Esophagus squamous epithelium (tissue), 5 donors: ENCODE data around the gene PKIG. TPM values are rescaled to one million over a fixed set of nuclear protein-coding genes. Genes with fewer than 3 reads are reported as not detected.

Experiments
- DNase-seq: peaks from one replicate; lab custom pipeline; 2025; lab: John Stamatoyannopoulos, UW
- H3K27ac ChIP-seq, 4 donors: fragments of 200-600 bp; sonication (generic); one replicate each; pipeline ENCODE4 v1.5.1; 2016 to 2019; ENCODE audit warnings: mild to moderate bottlenecking in 1 of 4
- H3K27me3 ChIP-seq, 4 donors: fragments of 200-600 bp; sonication (generic); 1 replicate in 3 of 4; 2 replicates in 1 of 4; pipeline versions ENCODE4 v1.5.1 to v1.6.0; 2017 to 2021; ENCODE audit warnings: antibody characterized with exemption in 1 of 4
- H3K36me3 ChIP-seq, 3 donors: fragments of 200-600 bp; sonication (generic); one replicate each; pipeline ENCODE4 v1.5.1; 2016 to 2019
- H3K4me1 ChIP-seq, 3 donors: fragments of 200-600 bp; sonication (generic); one replicate each; pipeline ENCODE4 v1.5.1; 2017 to 2019
- H3K4me3 ChIP-seq, 4 donors: fragments of 200-600 bp; sonication (generic); 1 replicate in 3 of 4; 2 replicates in 1 of 4; pipeline ENCODE4 v1.5.1; 2016 to 2019; ENCODE audit warnings: mild to moderate bottlenecking in 2 of 4, moderate library complexity in 1 of 4
- H3K9me3 ChIP-seq, 3 donors: fragments of 200-600 bp; sonication (generic); one replicate each; pipeline ENCODE4 v1.5.1; 2016 to 2019
- POLR2A ChIP-seq, 4 donors: fragments of 450-650 bp; IDR thresholded peaks; one replicate each; pipeline ENCODE4 v1.6.1; 2017; ENCODE audit warnings: antibody characterized with exemption in 4 of 4, mild to moderate bottlenecking in 4 of 4, moderate library complexity in 3 of 4
- WGBS, 2 donors: methylation state at CpG; one replicate each; pipeline ENCODE4 v1.1.5; 2018; 5-methylcytosine and 5-hydroxymethylcytosine counted together
- intact Hi-C: fragments of 100-400 bp; cut with DNase I; formaldehyde crosslinking; loops from one replicate; pipeline ENCODE4 v1.15.0; 2022
- total RNA-seq, 4 donors: library from RNA; depleted of rRNA; stranded (reverse); fragments of >200 nt; gene quantifications; one replicate each; pipeline ENCODE4 v1.1.0, GENCODE V29; 2016
- TF ChIP-seq, protein P1 (sequence below), 6 experiments: fragments of 450-650 bp in 4 of 6; fragments of 200-600 bp in 2 of 6; sonication (generic) in 2 of 6; IDR thresholded peaks; one replicate each; pipeline ENCODE4 v1.5.1; 2016 to 2019; ENCODE audit warnings: antibody characterized with exemption in 6 of 6, mild to moderate bottlenecking in 4 of 6, moderate library complexity in 4 of 6
- donor health status: DM: yes; HTN: yes; CAD: no.

The PKIG gene
- total RNA-seq, 4 donors from 2014 or later: 11.0 to 80.1 (median 19.4) TPM

DNA sequence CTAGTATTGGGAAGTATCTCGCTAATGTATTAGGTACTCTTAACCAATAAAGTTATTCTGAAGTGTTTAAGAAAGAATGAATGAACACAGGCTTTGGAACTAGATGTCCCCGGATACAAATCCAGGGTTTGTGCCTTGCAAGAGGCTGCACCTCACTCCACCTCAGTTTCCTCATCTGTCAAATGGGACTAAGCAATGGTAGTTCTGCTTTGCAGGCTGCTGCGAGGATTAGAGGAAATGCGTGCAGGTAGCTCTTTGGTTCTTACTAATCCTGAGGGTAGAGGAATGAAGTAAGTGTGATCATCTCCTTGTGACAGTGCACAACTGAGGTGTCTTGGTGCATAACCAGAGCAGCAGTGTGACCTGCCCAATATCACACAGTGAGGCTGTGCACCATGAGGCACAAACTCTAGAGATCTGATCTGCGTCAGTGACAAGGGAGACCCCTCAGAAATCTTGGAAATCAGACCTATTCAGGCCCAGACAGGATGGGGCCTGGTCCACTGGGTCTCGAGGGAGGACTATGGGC, 42.4 kb downstream of the PKIG start:
- H3K4me1 ChIP-seq: no peaks in the 10 kb centered on the region
- intact Hi-C loops: no loop called here

DNA sequence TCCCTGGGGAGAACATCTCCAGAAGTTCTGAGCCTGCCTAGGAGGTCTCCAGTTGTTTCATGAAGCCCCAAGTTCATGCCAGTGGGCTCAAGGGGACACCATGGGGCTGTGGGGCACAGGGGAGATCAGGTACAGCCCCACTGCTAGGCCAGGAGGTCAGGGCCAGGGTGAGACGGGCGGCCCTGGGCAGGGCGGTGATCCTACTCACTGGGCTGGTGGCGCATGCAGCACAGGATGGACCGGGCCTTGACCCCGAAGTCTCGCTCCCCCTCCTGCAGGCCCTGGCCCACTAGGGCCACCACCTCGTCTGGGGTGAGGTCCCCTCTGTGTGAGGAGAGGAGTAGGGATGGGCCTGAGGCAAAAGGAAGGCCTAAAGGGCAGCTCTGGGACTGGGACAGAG, 43.0 kb downstream of the PKIG start:
- Histone ChIP-seq H3K27me3 (no peaks in the 10 kb centered on the region), H3K9me3 (peaks cover 0 to 10% (median 6%) of the 10 kb centered on the region in 3 donors), H3K4me1 (no peaks in the 10 kb centered on the region), H3K27ac (no peak overlapping the region), H3K36me3 (peaks cover 5 to 71% (median 7%) of the 10 kb centered on the region in 3 donors), H3K4me3 (no peak overlapping the region)
- no peak for DNase-seq
- intact Hi-C loops: no loop called here
- no CpG with 5 or more reads among the region's 8 CpGs for WGBS, 2 donors
- TF ChIP-seq, protein P1, sequence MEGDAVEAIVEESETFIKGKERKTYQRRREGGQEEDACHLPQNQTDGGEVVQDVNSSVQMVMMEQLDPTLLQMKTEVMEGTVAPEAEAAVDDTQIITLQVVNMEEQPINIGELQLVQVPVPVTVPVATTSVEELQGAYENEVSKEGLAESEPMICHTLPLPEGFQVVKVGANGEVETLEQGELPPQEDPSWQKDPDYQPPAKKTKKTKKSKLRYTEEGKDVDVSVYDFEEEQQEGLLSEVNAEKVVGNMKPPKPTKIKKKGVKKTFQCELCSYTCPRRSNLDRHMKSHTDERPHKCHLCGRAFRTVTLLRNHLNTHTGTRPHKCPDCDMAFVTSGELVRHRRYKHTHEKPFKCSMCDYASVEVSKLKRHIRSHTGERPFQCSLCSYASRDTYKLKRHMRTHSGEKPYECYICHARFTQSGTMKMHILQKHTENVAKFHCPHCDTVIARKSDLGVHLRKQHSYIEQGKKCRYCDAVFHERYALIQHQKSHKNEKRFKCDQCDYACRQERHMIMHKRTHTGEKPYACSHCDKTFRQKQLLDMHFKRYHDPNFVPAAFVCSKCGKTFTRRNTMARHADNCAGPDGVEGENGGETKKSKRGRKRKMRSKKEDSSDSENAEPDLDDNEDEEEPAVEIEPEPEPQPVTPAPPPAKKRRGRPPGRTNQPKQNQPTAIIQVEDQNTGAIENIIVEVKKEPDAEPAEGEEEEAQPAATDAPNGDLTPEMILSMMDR (IDR thresholded peaks at IDR 0.05): no peak
- TF ChIP-seq POLR2A (IDR thresholded peaks at IDR 0.05): no peak

More for the DNA sequence above, 42.4 kb downstream of the PKIG start:
- Histone ChIP-seq H3K9me3 (peaks cover 0 to 10% (median 6%) of the 10 kb centered on the region in 3 donors), H3K27ac (no peak overlapping the region), H3K4me3 (no peak overlapping the region), H3K27me3 (no peaks in the 10 kb centered on the region), H3K36me3 (peaks cover 7 to 77% (median 11%) of the 10 kb centered on the region in 3 donors)
- no peak for DNase-seq
- 89 to 94% methylated on average over 6 of the region's 6 CpGs for WGBS, 2 donors
- TF ChIP-seq, protein P1 (IDR thresholded peaks at IDR 0.05): no peak
- TF ChIP-seq POLR2A (IDR thresholded peaks at IDR 0.05): no peak

- Histone ChIP-seq H3K4me3 (no peak overlapping the region), H3K36me3 (peaks cover 0 to 62% (median 7%) of the 10 kb centered on the region in 3 donors), H3K27me3 (no peaks in the 10 kb centered on the region), H3K9me3 (peaks cover 0 to 10% (median 6%) of the 10 kb centered on the region in 3 donors), H3K4me1 (no peaks in the 10 kb centered on the region), H3K27ac (no peak overlapping the region)
- TF ChIP-seq, protein P1 (IDR thresholded peaks at IDR 0.05): no peak
- no peak for TF ChIP-seq POLR2A (IDR thresholded peaks at IDR 0.05)
- 90 to 92% methylated on average over 4 to 5 of the region's 7 CpGs for WGBS, 2 donors
- DNase-seq: no peak
- intact Hi-C loops: no loop called here
Observed at GRCh38 chr20:44626278-44626677, 43.9 kb downstream of the PKIG start.

DNA sequence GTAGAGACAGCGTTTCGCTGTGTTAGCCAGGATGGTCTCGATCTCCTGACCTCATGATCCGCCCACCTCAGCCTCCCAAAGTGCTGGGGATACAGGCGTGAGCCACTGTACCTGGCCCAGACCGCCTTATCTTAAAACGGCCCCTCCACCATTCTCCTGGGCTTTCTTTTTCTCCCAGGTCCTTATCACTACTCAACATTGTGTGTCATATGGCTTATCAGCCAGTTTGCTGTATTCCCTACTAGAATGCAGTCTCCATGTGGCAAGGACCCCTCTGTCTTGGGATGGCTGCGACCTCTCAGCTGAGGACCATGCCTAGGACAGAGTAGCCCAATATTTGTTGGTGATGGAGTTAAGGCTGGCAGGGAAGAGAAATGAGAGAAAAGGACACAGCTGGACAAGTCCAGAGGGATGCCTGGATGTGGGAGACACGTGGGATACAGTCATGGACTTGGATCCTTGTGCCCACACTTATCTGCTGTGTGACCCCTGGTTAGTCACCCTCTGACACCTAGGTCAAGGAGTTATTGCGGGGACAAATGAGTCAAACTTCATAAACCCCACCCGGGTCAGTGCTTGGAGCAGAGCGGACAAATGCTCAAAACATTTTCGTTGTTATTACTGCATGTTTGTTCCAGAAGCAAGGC, 45.1 kb downstream of the PKIG start:
- H3K4me1 ChIP-seq: peaks cover 0 to 7% (median 0%) of the 10 kb centered on the region in 3 donors
- no peak overlapping the region for H3K4me3 ChIP-seq
- no peak for TF ChIP-seq POLR2A (IDR thresholded peaks at IDR 0.05)
- TF ChIP-seq, protein P1 (IDR thresholded peaks at IDR 0.05): no peak
- peaks cover 0 to 10% (median 6%) of the 10 kb centered on the region in 3 donors for H3K9me3 ChIP-seq
- 87 to 90% methylated on average over 9 to 13 of the region's 13 CpGs for WGBS, 2 donors
- no peak for DNase-seq
- H3K27me3 ChIP-seq: no peaks in the 10 kb centered on the region
- intact Hi-C loops: no loop called here
- H3K36me3 ChIP-seq: peaks cover 0 to 50% (median 4%) of the 10 kb centered on the region in 3 donors
- no peak overlapping the region for H3K27ac ChIP-seq

GRCh38 chr20:44629017-44629385, 46.6 kb downstream of the PKIG start:
- intact Hi-C loops: no loop called here
- peaks cover 0 to 41% (median 0%) of the 10 kb centered on the region in 3 donors for H3K36me3 ChIP-seq
- no peak overlapping the region for H3K27ac ChIP-seq
- H3K27me3 ChIP-seq: no peaks in the 10 kb centered on the region
- H3K4me3 ChIP-seq: no peak overlapping the region
- H3K9me3 ChIP-seq: no peaks in the 10 kb centered on the region
- H3K4me1 ChIP-seq: peaks cover 0 to 22% (median 7%) of the 10 kb centered on the region in 3 donors
- TF ChIP-seq, protein P1 (IDR thresholded peaks at IDR 0.05): no peak
- no peak for TF ChIP-seq POLR2A (IDR thresholded peaks at IDR 0.05)
- 96% methylated on average over 4 of the region's 9 CpGs; no CpG with 5 or more reads in 1 of the 2 donors for WGBS, 2 donors
- no peak for DNase-seq
